Globus pallidus (tissue), 1 donor: ENCODE data around the gene BTBD19.

Experiments used
- DNase-seq: peaks from one replicate; pipeline ENCODE4 v3.0.0-alpha.2; 2015; ENCODE audit warnings: low spot score

BTBD19 gene

GRCh38 chr1:44855742-44856141 lies 47.4 kb downstream of the BTBD19 start:
- no peak for DNase-seq

- no peak for DNase-seq
These were observed 49.1 kb downstream of the BTBD19 start for GRCh38 chr1:44857446-44857845.

GRCh38 chr1:44860331-44860730 lies 52.0 kb downstream of the BTBD19 start:
- DNase-seq, result no peak

- no peak for DNase-seq
These were observed 52.6 kb downstream of the BTBD19 start for GRCh38 chr1:44860891-44861425.

GRCh38 chr1:44862829-44863401 lies 54.6 kb downstream of the BTBD19 start:
- no peak for DNase-seq
